Measurements from ENCODE around the gene CALN1.

GRCh38 chr7:72394016-72394415, 18.1 kb downstream of the CALN1 start:
- TF ChIP-seq CTCF (IDR thresholded peaks at IDR 0.05; ENCODE audit: insufficient read depth, low read depth, low read length) (no peak), EZH2 (IDR thresholded peaks at IDR 0.05; ENCODE audit: insufficient read depth, low read length) (no peak)

Measured in astrocyte (in vitro differentiated cells and primary cell).